Hypothalamus (tissue), 51 donors: ENCODE measurements around the gene ATP11A.

Experiments
- DNase-seq, 51 donors: peaks; one replicate each; lab custom pipeline; 2025; lab: John Stamatoyannopoulos, UW

Gene ATP11A

GRCh38 chr13:112689303-112690245, at the start of gene ATP11A:
Gene ATP11A, plus strand, starts transcription at chr13:112690038. Its CDS starts 379 bp downstream, at chr13:112690417.
- DNase-seq: peak; percentile 48 to 95 (median 85)

DNA sequence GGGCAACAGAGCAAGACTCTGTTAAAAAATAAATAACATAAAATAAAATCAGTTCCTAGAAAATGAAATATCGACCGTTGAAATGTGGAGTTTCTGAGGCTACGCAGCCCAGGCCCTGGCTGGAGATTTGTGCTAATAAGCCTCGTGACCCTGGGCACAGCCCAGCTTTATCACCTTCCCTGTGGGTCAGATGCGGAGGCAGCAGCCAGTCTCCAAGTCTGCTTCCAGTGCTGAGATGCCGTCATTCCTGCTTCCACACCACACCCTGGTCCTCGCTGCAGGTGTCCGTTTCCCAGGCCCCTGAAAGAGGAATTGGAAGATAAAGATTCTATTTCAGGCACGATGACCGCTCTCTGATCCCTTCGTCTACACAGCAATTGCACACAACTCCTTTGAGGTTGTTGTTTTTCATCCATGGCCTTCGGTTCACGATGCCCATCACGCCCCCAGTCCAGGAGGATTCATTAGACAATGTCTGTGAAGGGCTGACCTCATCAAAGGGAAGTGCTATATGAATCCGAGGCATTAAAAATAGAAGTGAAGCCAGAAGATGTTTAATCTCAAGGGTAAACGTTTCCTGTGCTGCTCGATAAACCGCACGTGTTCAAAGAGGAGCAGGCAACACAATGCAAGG, 48.3 kb upstream of the ATP11A start:
- DNase-seq: no peak

GRCh38 chr13:112642090-112642460, 47.8 kb upstream of the ATP11A start:
- DNase-seq: no peak

DNA sequence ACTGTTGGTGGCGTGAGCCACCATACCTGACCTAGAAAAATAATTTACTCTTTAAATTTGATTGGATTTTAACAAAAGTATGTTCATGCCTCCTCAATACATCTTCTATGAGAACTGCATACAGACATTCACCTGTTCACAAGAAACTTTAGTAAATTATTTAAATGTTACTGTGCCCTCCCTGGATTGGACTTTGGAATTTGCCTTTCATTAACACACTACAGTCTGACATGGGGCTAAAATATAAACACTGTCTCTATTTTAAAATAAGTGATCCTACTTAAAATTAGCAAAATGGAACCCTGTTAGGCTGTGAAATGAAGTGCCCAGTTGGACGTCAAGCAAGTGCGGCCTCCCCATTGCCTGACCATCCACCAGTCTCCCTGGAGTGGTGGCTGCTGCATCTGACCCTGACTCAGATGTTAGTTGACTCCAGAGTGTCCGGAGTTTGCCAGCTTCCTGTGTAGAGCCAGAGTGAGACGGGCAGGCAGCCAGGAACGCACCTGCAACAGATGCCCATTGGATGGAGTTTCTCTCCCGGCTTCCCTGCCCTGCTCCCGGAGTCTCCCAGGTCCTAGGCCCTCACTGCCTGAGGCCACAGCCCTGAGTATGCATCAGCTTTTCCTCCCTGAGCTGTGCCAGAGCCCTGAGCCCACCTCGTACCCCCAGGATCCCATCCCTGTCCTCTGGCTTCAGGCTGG, 45.9 kb upstream of the ATP11A start:
- no peak for DNase-seq

DNA sequence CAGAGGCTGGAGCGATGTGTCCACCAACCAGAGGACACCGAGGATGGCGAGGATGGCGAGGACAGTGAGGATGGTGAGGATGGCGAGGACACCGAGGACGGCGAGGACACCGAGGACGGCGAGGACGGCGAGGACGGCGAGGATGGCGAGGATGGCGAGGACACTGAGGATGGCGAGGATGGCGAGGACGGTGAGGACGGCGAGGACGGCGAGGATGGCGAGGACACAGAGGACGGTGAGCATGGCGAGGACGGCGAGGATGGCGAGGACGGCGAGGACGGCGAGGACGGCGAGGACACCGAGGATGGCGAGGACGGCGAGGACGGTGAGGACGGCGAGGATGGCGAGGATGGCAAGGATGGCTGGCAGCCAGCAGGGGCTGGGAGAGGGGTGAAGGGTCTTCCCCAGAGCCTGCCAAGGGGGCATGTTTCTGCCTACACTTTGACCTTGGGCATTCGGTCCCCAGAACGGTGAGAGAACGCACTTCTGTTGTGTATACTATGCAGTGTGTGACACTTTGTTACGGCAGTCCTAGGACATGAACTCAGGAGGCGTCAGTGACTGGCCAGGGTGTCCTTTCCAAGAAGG, 44.4 kb upstream of the ATP11A start:
- DNase-seq: no peak

DNA sequence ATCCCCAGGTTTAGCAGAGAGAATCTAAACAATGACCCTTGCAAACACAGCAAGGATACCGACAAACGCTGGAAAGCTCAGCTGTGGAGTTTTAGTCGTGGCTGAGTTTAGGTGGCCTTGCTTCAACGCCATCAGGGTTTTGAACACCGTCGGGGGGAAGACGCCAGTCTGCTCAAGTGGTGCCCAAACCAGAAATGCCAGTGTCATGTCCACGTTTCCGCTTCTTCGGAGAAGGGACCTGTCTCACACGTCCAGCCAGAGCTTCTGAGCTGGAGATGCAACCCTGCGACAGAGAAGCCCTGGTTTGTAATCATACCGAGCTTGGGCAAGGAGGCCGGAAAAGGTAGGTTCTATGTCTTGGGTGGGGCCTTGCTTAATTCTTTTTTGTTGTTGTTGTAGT, 42.6 kb upstream of the ATP11A start:
- DNase-seq: no peak

GRCh38 chr13:112648101-112648500, 41.7 kb upstream of the ATP11A start:
- no peak for DNase-seq

GRCh38 chr13:112648966-112649690, 40.7 kb upstream of the ATP11A start:
- no peak for DNase-seq

DNA sequence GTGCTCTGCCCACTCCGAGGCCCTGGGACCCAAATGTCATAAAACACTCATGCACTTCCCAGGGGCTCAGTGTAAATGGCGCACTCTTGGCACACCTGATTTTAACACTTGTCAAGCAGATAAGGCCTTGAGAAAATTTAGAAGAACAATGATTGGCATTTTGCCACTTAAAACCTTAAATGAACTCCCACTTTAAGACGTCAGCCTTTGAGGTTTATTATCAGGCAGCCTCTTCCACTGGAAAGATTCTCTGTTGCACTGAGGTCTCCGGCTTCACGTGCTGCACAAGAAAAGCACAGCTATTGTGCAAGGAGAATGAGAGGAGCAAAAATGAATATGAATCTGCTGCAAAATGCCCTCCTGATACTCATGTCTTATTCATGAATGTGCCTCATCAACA, 38.5 kb upstream of the ATP11A start:
- no peak for DNase-seq

DNA sequence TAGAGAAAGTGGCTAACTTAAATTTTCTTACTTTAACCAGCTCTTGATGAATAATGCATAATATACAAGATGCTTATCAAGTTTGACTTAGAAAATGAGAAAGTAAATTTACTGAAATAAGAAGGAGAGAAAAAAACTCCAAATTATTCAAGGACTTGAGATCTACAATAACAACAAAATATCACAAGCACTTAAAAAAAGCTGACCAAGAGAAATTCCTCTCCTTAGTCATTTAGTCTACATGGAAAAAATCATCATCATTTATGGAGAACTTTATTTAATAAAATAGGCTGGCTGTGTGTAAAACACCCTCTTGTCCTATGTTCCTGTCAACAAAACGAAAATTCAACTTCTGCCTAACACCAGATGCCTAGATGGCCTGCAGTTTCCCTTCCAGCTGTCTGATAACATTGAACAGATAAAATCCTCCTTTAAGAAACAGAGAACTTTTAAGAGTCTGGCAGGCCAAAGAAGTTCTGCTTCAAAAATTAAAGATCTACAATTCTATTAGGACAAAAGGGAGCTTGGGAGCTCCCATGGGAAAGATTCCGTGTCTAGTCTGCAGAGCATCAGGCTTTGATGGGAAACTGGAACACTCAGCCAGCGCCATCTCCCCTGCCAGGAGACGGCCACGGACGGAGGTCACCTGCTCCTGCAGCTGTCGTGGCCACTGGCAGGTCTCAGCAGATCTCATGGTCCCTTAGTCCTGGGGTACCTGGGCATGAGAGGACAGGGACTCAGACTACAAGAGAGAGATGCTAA, 37.9 kb upstream of the ATP11A start:
- no peak for DNase-seq

- no peak for DNase-seq
Observed at GRCh38 chr13:112652512-112653070, 37.2 kb upstream of the ATP11A start.

DNA sequence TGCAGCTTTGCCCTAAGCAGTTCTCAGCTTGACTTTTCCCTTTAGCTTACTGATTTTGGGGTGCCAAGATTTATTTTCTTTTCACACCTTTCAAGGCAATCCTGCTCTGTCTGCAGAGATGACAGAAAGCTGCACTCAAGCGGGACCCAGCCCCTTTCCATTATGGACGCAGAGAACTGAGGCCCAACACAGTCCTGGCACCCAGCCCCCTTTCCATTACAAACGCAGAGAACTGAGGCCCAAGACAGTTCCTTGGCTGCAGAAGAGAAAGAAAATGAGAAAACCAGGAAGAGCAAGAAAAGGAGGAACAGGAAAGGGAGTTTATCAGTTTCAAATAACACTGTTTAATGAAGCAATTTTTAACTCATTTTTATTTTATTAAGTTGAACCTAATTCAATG, 36.8 kb upstream of the ATP11A start:
- no peak for DNase-seq

DNA sequence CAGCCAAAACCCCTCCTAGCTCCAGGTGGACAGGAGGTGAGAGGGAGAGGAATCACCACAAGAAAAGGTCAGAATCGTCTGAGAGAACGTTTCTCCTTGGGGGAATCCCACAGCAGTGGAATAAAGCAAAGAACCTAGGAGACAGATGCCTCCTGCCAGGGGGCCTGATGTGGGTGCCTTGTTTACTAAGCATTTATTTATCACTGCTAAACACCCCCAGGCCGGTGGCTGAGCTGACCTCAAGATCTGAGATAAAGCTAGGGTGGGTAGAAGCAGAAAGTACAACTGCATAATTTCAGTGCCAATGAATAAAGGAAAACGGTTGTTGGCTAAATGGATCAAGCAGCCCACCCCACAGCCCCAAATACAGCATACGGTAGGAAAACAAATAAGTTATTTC, 33.9 kb upstream of the ATP11A start:
- no peak for DNase-seq

- no peak for DNase-seq
Observed at GRCh38 chr13:112657850-112658445, 31.9 kb upstream of the ATP11A start.

DNA sequence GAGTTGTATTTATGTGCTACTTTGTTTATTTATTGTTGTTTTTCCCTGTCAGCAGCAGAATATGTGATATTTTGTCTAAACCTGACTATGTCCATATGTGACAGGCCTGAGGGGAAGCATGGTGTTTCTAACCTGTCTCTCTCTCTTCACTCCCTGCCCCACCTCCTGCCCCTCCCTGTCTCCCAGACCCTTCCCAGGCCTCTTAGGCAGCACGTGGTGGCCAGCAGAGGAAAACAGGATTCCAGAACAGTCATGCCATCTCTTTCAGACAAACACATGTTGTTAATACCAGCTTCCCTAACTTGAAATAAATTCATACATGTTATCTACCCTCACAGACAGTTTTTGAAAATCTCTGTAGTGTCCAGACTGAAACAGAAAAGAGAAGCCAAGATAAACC, 31.0 kb upstream of the ATP11A start:
- no peak for DNase-seq

DNA sequence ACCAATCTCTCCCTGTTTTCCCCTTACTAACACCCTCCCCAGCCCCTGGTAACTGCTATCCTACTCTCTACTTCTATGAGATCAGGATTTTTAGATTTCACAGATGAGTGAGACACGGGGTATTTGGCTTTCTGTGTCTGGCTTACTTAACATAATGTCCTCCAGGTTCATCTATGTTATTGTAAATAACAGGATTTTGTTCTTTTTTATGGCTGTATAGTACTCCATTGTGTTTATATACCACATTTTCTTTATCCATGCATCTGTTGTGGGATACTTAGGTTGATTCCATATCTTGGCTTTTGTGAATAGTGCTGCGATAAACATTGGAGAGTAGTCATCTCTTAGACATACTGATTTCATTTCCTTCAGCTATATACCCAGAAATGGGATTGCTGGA, 28.5 kb upstream of the ATP11A start:
- DNase-seq: no peak

- DNase-seq: no peak
Observed at GRCh38 chr13:112664501-112665203, 25.2 kb upstream of the ATP11A start.

- DNase-seq: no peak
Observed at GRCh38 chr13:112668924-112669323, 20.9 kb upstream of the ATP11A start.
